ENCODE results near the gene PCDHGA11.
"Not testable (repeated sequence)": the region's sequence is repeated elsewhere in the genome, so short reads cannot be mapped to it uniquely, and the experiment has no call there.

PCDHGA11 gene

DNA sequence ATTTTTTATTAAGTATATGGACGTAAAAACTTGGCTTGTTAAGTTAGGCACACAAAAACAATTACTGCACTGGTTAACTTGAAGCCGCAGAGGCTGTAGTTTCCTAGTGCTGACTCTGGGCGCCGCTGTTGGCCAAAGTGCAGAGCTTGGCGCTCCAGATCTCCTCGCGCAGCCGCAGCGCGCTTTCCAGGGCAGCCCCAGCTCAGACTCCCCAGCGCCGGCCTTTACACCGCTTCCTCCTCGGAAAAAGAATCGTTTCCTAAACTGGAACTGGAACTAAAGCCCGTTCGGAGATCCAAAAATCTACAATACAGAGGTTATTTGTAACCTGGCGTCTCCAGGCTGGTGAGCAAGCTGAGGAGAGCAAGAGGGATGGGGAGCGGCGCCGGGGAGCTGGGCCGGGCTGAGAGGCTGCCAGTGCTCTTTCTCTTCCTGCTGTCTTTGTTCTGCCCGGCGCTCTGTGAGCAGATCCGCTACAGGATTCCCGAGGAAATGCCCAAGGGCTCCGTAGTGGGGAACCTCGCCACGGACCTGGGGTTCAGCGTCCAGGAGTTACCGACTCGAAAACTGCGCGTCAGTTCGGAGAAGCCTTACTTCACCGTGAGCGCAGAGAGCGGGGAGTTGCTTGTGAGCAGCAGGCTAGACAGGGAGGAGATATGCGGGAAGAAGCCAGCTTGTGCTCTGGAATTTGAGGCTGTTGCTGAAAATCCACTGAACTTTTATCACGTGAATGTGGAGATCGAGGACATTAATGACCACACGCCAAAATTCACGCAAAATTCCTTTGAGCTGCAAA is 22.9 kb upstream of the PCDHGA11 start, which contains the start of gene PCDHGB5:
PCDHGB5 (plus strand) TSS at position 192 of the 796 bp plus-strand sequence; CDS start at position 373, 181 bp downstream.
- not testable (repeated sequence) for FAIRE-seq; DNase-seq (ENCODE audit: extremely low spot score, insufficient read length, low read depth)

DNA sequence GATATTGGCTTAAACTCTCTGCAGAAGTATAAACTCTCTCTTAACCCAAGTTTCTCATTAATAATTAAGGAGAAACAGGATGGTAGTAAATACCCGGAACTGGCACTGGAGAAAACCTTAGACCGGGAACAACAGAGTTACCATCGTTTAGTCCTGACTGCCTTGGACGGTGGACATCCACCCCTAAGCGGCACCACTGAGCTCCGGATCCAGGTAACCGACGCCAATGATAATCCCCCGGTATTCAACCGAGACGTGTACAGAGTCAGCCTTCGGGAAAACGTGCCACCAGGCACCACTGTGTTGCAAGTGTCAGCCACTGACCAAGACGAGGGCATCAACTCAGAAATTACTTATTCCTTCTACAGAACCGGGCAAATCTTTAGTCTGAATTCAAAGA is 22.2 kb upstream of the PCDHGA11 start:
- FAIRE-seq: no peak
- no peak for DNase-seq (ENCODE audit: extremely low spot score, insufficient read length, low read depth)

GRCh38 chr5:141399555-141400258 is 21.1 kb upstream of the PCDHGA11 start:
- FAIRE-seq (no peak), DNase-seq (ENCODE audit: extremely low spot score, insufficient read length, low read depth) (no peak)

GRCh38 chr5:141402553-141403243 is 18.2 kb upstream of the PCDHGA11 start, which contains the start of gene PCDHGA9:
Gene PCDHGA9, plus strand, starts transcription at chr5:141402778. Its CDS starts 175 bp downstream, at chr5:141402953.
- DNase-seq (ENCODE audit: extremely low spot score, insufficient read length, low read depth) (no peak), FAIRE-seq (no peak)

- DNase-seq (ENCODE audit: extremely low spot score, insufficient read length, low read depth): no peak
- FAIRE-seq: no peak
These were observed 17.5 kb upstream of the PCDHGA11 start for GRCh38 chr5:141403387-141403786.

DNA sequence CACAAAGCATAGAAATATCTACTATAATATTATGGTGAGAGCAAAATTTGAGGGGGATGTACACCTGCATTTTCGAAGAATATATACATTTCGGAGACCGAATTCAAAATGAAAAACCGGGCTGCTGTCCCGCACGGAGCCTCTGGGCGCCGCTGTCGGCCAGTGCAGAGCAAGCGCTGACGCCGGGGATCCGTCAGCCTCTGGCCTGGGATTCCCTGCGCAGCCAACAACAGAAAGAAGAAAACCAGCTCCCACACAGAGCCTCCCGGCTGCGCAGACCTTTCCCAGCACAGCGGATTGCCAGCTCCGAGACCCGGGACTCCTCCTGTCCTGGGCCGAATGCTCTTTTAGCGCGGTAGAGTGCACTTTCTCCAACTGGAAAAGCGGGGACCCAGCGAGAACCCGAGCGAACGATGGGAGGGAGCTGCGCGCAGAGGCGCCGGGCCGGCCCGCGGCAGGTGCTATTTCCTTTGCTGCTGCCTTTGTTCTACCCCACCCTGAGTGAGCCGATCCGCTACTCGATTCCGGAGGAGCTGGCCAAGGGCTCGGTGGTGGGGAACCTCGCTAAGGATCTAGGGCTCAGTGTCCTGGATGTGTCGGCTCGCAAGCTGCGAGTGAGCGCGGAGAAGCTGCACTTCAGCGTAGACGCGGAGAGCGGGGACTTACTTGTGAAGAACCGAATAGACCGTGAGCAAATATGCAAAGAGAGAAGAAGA is 12.9 kb upstream of the PCDHGA11 start, which contains the start of gene PCDHGB6:
PCDHGB6 (plus strand) TSS at position 232 of the 716 bp plus-strand sequence; CDS start at position 414, 182 bp downstream.
- DNase-seq (ENCODE audit: extremely low spot score, insufficient read length, low read depth); FAIRE-seq: not testable (repeated sequence)

GRCh38 chr5:141409598-141410306 is 11.1 kb upstream of the PCDHGA11 start:
- no peak for DNase-seq (ENCODE audit: extremely low spot score, insufficient read length, low read depth)

GRCh38 chr5:141411575-141411974 is 9.3 kb upstream of the PCDHGA11 start:
- no peak for DNase-seq (ENCODE audit: extremely low spot score, insufficient read length, low read depth)
- no peak for FAIRE-seq

More at GRCh38 chr5:141409598-141410306, 11.1 kb upstream of the PCDHGA11 start:
- no peak for FAIRE-seq

GRCh38 chr5:141412854-141413539 is 7.9 kb upstream of the PCDHGA11 start, which contains the start of gene PCDHGA10:
Gene PCDHGA10, plus strand, starts transcription at chr5:141412987. Its CDS starts 189 bp downstream, at chr5:141413176.
- no peak for FAIRE-seq

GRCh38 chr5:141413540-141414069 is 7.2 kb upstream of the PCDHGA11 start:
- no peak for DNase-seq (ENCODE audit: extremely low spot score, insufficient read length, low read depth)
- FAIRE-seq: no peak

More at GRCh38 chr5:141412854-141413539, 7.9 kb upstream of the PCDHGA11 start, which contains the start of gene PCDHGA10:
- peak; percentile 23 for DNase-seq (ENCODE audit: extremely low spot score, insufficient read length, low read depth)

- not testable (repeated sequence) for FAIRE-seq; DNase-seq (ENCODE audit: extremely low spot score, insufficient read length, low read depth)
These were observed 6.1 kb upstream of the PCDHGA11 start for GRCh38 chr5:141414548-141415274.

- DNase-seq (ENCODE audit: extremely low spot score, insufficient read length, low read depth); FAIRE-seq: not testable (repeated sequence)
These were observed 5.6 kb upstream of the PCDHGA11 start for GRCh38 chr5:141415275-141415618.

DNA sequence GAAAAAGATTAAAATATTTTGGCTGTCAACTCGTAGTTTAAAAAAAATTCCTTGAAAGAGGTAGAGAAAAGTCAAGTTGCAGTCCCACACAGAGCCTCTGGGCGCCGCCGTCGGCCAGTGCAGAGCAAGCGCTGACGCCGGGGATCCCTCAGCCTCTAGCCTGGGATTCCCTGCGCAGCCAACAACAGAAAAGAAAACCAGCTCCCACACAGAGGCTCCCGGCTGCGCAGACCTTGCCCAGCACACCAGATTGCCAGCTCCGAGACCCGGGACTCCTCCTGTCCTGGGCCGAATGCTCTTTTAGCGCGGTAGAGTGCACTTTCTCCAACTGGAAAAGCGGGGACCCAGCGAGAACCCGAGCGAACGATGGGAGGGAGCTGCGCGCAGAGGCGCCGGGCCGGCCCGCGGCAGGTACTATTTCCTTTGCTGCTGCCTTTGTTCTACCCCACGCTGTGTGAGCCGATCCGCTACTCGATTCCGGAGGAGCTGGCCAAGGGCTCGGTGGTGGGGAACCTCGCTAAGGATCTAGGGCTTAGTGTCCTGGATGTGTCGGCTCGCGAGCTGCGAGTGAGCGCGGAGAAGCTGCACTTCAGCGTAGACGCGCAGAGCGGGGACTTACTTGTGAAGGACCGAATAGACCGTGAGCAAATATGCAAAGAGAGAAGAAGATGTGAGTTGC is 3.2 kb upstream of the PCDHGA11 start, which contains the start of gene PCDHGB7:
PCDHGB7 (plus strand) TSS at position 184 of the 679 bp plus-strand sequence; CDS start at position 367, 183 bp downstream.
- FAIRE-seq: peak; percentile 66
- not testable (repeated sequence) for DNase-seq (ENCODE audit: extremely low spot score, insufficient read length, low read depth)

- FAIRE-seq: no peak
- no peak for DNase-seq (ENCODE audit: extremely low spot score, insufficient read length, low read depth)
These were observed 1.6 kb upstream of the PCDHGA11 start for GRCh38 chr5:141419074-141419880.

- no peak for DNase-seq (ENCODE audit: extremely low spot score, insufficient read length, low read depth)
- no peak for FAIRE-seq
These were observed 621 bp downstream of the PCDHGA11 start for GRCh38 chr5:141421489-141421855.

DNA sequence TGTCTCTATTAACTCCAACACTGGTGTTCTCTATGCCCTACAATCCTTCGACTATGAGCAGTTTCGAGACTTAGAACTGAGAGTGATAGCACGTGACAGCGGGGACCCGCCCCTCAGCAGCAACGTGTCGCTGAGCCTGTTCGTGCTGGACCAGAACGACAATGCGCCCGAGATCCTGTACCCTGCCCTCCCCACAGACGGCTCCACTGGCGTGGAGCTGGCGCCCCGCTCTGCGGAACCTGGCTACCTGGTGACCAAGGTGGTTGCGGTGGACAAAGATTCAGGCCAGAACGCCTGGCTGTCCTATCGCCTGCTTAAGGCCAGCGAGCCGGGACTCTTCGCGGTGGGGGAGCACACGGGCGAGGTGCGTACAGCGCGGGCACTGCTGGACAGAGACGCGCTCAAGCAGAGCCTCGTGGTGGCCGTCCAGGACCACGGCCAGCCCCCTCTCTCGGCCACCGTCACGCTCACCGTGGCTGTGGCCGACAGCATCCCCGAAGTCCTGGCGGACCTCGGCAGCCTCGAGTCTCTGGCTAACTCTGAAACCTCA is 2.0 kb downstream of the PCDHGA11 start:
- no peak for DNase-seq (ENCODE audit: extremely low spot score, insufficient read length, low read depth)
- FAIRE-seq: no peak
